Measurements from ENCODE around the gene KIF26B. TPM values are rescaled to one million over a fixed set of nuclear protein-coding genes. Genes with fewer than 3 reads are reported as not detected.
"Not testable (repeated sequence)": the region's sequence is repeated elsewhere in the genome, so short reads cannot be mapped to it uniquely, and the experiment has no call there.

KIF26B gene
- total RNA-seq, 1 donor from 2014 or later: 3.4 TPM

- intact Hi-C loops (cut with DNase I): no loop called here
- no peak for ATAC-seq
Measured at GRCh38 chr1:245396615-245397014, 241.8 kb downstream of the KIF26B start.

GRCh38 chr1:245397771-245398170 is 243.0 kb downstream of the KIF26B start:
- H3K27me3 ChIP-seq: no peaks in the 10 kb centered on the region
- intact Hi-C loops (cut with DNase I): no loop called here
- TF ChIP-seq, protein P1, sequence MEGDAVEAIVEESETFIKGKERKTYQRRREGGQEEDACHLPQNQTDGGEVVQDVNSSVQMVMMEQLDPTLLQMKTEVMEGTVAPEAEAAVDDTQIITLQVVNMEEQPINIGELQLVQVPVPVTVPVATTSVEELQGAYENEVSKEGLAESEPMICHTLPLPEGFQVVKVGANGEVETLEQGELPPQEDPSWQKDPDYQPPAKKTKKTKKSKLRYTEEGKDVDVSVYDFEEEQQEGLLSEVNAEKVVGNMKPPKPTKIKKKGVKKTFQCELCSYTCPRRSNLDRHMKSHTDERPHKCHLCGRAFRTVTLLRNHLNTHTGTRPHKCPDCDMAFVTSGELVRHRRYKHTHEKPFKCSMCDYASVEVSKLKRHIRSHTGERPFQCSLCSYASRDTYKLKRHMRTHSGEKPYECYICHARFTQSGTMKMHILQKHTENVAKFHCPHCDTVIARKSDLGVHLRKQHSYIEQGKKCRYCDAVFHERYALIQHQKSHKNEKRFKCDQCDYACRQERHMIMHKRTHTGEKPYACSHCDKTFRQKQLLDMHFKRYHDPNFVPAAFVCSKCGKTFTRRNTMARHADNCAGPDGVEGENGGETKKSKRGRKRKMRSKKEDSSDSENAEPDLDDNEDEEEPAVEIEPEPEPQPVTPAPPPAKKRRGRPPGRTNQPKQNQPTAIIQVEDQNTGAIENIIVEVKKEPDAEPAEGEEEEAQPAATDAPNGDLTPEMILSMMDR (IDR thresholded peaks at IDR 0.05): no peak
- no peak overlapping the region for H3K4me3 ChIP-seq
- H3K4me1 ChIP-seq: no peaks in the 10 kb centered on the region
- ATAC-seq: no peak
- no peaks in the 10 kb centered on the region for H3K36me3 ChIP-seq
- no peak overlapping the region for H3K27ac ChIP-seq
- DNase-seq: no peak
- H3K9me3 ChIP-seq: no peaks in the 10 kb centered on the region

More at GRCh38 chr1:245396615-245397014, 241.8 kb downstream of the KIF26B start:
- Histone ChIP-seq H3K27ac (no peak overlapping the region), H3K36me3 (no peaks in the 10 kb centered on the region), H3K4me3 (no peak overlapping the region), H3K9me3 (no peaks in the 10 kb centered on the region), H3K27me3 (no peaks in the 10 kb centered on the region), H3K4me1 (no peaks in the 10 kb centered on the region)
- DNase-seq: no peak
- TF ChIP-seq, protein P1 (IDR thresholded peaks at IDR 0.05): no peak

DNA sequence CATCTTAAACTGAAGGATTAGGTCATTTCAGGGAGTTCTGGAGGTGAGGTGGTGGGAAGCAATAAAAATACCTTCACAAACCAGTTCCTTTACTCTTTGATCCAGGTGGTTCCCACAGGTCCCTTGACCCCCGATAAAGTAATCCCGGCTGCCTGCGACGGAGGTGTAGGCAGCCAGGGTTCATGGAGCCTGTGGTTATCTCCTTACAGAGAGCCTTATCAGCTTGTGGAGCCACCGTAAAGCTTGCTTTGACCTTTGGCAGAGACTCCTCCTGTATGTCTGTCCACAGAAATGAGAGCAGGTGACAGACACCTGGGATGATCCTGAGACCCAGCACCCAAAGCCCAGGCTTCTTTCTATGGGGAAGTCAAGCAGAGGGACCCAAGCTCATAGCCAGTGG is 243.4 kb downstream of the KIF26B start:
- Histone ChIP-seq H3K27me3 (no peaks in the 10 kb centered on the region), H3K4me1 (no peaks in the 10 kb centered on the region), H3K27ac (no peak overlapping the region), H3K36me3 (no peaks in the 10 kb centered on the region), H3K9me3 (no peaks in the 10 kb centered on the region), H3K4me3 (no peak overlapping the region)
- DNase-seq: no peak
- ATAC-seq: no peak
- TF ChIP-seq, protein P1 (IDR thresholded peaks at IDR 0.05): no peak
- intact Hi-C loops (cut with DNase I): no loop called here

DNA sequence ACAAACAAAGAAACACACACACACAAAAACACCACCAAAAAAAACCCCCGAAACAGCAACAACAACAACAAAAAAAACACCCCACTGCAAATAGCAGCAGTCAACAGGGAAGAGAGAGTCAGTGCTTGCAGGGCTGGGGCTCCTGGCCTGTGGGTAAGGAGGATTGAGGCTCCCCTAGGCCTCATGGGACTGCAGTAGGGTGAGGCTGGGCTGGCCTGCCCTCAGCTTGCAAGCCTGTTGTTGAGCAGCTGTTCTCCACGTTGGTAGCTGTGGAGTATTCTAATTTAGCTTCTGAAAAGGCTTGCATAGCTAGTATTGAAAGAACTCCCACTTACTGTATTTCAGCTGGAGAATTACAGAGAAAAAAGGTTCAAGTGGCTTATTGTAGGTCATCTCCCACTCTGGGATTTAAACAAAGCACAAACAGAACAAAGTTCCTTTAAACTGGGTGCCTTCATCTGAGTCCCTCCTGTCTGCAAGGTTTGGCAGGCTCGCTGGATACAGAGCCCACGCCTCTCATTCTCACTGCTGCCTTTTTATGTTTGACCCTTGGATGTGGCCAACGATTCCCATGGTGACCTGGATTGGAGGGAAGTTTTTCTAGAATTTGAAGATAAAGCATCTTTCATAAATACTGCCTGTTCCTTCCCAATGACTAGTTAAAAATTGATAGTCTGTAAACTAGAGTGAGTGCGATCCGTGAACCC is 247.2 kb downstream of the KIF26B start:
- Histone ChIP-seq H3K36me3 (no peaks in the 10 kb centered on the region), H3K27ac (no peak overlapping the region), H3K4me3 (no peak overlapping the region), H3K27me3 (no peaks in the 10 kb centered on the region), H3K4me1 (no peaks in the 10 kb centered on the region), H3K9me3 (no peaks in the 10 kb centered on the region)
- TF ChIP-seq, protein P1 (IDR thresholded peaks at IDR 0.05): no peak
- ATAC-seq (no peak), DNase-seq (no peak)
- intact Hi-C loops (cut with DNase I): no loop called here

GRCh38 chr1:245402998-245403397 is 248.2 kb downstream of the KIF26B start:
- DNase-seq; H3K4me3 ChIP-seq; H3K27ac ChIP-seq; H3K9me3 ChIP-seq; H3K4me1 ChIP-seq; ATAC-seq; H3K27me3 ChIP-seq; H3K36me3 ChIP-seq; intact Hi-C loops (cut with DNase I): not testable (repeated sequence)

GRCh38 chr1:245404527-245404926 is 249.7 kb downstream of the KIF26B start:
- Histone ChIP-seq H3K27ac (no peak overlapping the region), H3K36me3 (no peaks in the 10 kb centered on the region), H3K9me3 (no peaks in the 10 kb centered on the region), H3K27me3 (no peaks in the 10 kb centered on the region), H3K4me1 (no peaks in the 10 kb centered on the region), H3K4me3 (no peak overlapping the region)
- TF ChIP-seq, protein P1 (IDR thresholded peaks at IDR 0.05): no peak
- intact Hi-C loops (cut with DNase I): no loop called here
- DNase-seq (no peak), ATAC-seq (no peak)

Data from upper lobe of right lung (tissue), 1 donor.